PC-3 (cell line): Measurements from ENCODE around the gene SOX4. TPM values are rescaled to one million over a fixed set of nuclear protein-coding genes. Genes with fewer than 3 reads are reported as not detected.

Source experiments
- ATAC-seq: fragments of 200-7000 bp; cut with Tn5 transposase; 2 replicates; pipeline ENCODE4 v1.9.1; 2020; ENCODE audit warnings: mild to moderate bottlenecking, moderate library complexity
- BruUV-seq: library from RNA; stranded (reverse); fragments of 400-500 nt; replicated peaks from 2 replicates; lab custom pipeline; 2021; lab: Mats Ljungman, UMichigan
- CTCF ChIA-PET: fragments of 300-600 bp; sonication (Branson Sonifier 250); formaldehyde crosslinking; loops from one replicate; lab custom pipeline; 2022; ENCODE audit warnings: antibody characterized with exemption; lab: Charles Lee
- POLR2A ChIA-PET: fragments of 300-600 bp; sonication (Branson Sonifier 250); formaldehyde crosslinking; loops from one replicate; lab custom pipeline; 2022; ENCODE audit warnings: antibody characterized with exemption; ENCODE audit not compliant: unreplicated experiment; lab: Charles Lee
- DNase-seq: peaks from one replicate; pipeline ENCODE4 v3.0.0-alpha.2; 2015
- H2AFZ ChIP-seq: fragments of 300-600 bp; sonication (generic); 2 replicates; pipeline ENCODE4 v1.6.0; 2016; ENCODE audit warnings: antibody characterized with exemption, low read length
- H3F3A ChIP-seq: fragments of 300-600 bp; sonication (generic); one replicate; pipeline ENCODE4 v1.6.0; 2017; ENCODE audit warnings: antibody characterized with exemption, low read length, control low read depth, mild to moderate bottlenecking; ENCODE audit not compliant: unreplicated experiment
- H3K27ac ChIP-seq: fragments of 300-600 bp; sonication (generic); 2 replicates; pipeline ENCODE4 v1.5.1; 2016; ENCODE audit warnings: mild to moderate bottlenecking, low read length
- H3K27me3 ChIP-seq: fragments of 300-600 bp; sonication (generic); 2 replicates; pipeline ENCODE4 v1.6.1; 2016; ENCODE audit warnings: low read length, mixed read lengths
- H3K36me3 ChIP-seq: fragments of 300-600 bp; sonication (generic); 2 replicates; pipeline ENCODE4 v1.6.1; 2016; ENCODE audit warnings: low read depth, mixed run types, low read length, mixed read lengths
- H3K4me1 ChIP-seq: fragments of 300-600 bp; sonication (generic); 2 replicates; pipeline ENCODE4 v1.5.1; 2016; ENCODE audit warnings: low read length; ENCODE audit not compliant: insufficient read depth
- H3K4me2 ChIP-seq: fragments of 300-600 bp; sonication (generic); 2 replicates; pipeline ENCODE4 v1.6.0; 2016; ENCODE audit warnings: low read length
- H3K4me3 ChIP-seq: fragments of 300-600 bp; sonication (generic); 2 replicates; pipeline ENCODE4 v1.5.1; 2016; ENCODE audit warnings: mild to moderate bottlenecking, low read length, mixed read lengths
- H3K79me2 ChIP-seq: fragments of 300-600 bp; sonication (generic); 2 replicates; pipeline ENCODE4 v1.6.1; 2017; ENCODE audit warnings: low read length, mixed read lengths
- H3K9ac ChIP-seq: fragments of 300-600 bp; sonication (generic); 2 replicates; pipeline ENCODE4 v1.6.0; 2016; ENCODE audit warnings: mild to moderate bottlenecking, low read length
- H3K9me2 ChIP-seq: fragments of 300-600 bp; sonication (generic); replicated peaks from 2 replicates; pipeline ENCODE4 v1.6.1; 2016; ENCODE audit warnings: mixed run types, low read length, mixed read lengths
- H3K9me3 ChIP-seq: fragments of 300-600 bp; sonication (generic); 2 replicates; pipeline ENCODE4 v1.6.1; 2016; ENCODE audit warnings: low read length, mixed read lengths
- H4K20me1 ChIP-seq: fragments of 300-600 bp; sonication (generic); 2 replicates; pipeline ENCODE4 v1.6.1; 2016; ENCODE audit warnings: low read length, mixed read lengths
- EZH2 ChIP-seq: fragments of 300-600 bp; sonication (generic); IDR thresholded peaks from one replicate; pipeline ENCODE4 v1.6.1; 2017; ENCODE audit warnings: antibody characterized with exemption, mild to moderate bottlenecking, low read length; ENCODE audit not compliant: unreplicated experiment
- EZH2phosphoT487 ChIP-seq: fragments of 300-600 bp; sonication (generic); IDR thresholded peaks from 2 replicates; pipeline ENCODE4 v1.6.1; 2018; ENCODE audit warnings: mild to moderate bottlenecking, antibody characterized with exemption, low read length, borderline replicate concordance
- intact Hi-C: fragments of 100-400 bp; cut with micrococcal nuclease; formaldehyde crosslinking; loops from 2 replicates; pipeline ENCODE4 v1.9.0; 2023
- total RNA-seq: library from RNA; depleted of rRNA; stranded (reverse); fragments of >200 nt; gene quantifications from 2 replicates; pipeline ENCODE4 v1.2.3, GENCODE V29; 2014
- TF ChIP-seq, protein P1 (sequence below): fragments of 300-600 bp; sonication (generic); conservative IDR thresholded peaks from 2 replicates; pipeline ENCODE4 v1.5.1; 2017; ENCODE audit warnings: antibody characterized with exemption, low read depth, mild to moderate bottlenecking, low read length

The SOX4 gene
- total RNA-seq, 1 experiment from 2014 or later = 46.1 TPM

DNA sequence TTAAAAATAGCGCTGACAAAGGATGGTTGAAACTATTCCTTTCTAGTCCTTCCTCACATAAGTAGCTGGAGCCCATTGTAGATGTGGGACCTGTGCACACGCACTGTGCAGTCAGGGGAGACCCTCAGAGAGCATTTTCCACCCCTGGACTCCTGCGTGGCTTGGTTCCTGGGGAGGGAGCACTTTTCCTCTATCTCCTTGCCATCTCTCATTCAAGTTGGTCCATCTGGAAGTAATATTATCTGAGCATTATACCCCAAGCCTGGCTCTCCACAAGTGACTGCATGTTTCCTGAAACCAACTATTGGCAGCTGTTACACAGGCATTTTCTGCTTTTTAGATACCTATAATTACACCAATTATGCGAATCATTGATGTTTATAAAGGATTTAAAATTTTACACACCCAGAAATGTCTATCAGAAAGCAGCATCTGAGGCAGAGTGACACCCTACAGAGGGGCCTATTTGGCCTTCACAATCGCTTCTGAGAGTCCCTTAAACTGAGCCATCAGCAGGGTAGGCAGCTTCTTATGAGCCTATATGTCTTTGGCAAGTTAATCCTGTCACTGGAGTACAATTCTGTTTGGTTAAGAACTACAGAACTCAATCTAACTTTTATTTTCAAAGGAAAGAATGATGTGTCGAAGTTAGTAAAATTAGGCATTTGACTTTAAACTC, 18.7 kb downstream of the SOX4 start:
- Histone ChIP-seq H3F3A (no peaks in the 10 kb centered on the region), H4K20me1 (no peaks in the 10 kb centered on the region), H3K9ac (no peak overlapping the region), H3K4me3 (no peak overlapping the region), H3K79me2 (no peaks in the 10 kb centered on the region), H3K4me1 (peaks cover 5% of the 10 kb centered on the region; the same call in 1 of the 2 replicates), H2AFZ (no peak overlapping the region), H3K9me3 (no peaks in the 10 kb centered on the region), H3K4me2 (no peak overlapping the region), H3K36me3 (no peaks in the 10 kb centered on the region), H3K9me2 (no peaks in the 10 kb centered on the region), H3K27ac (no peak overlapping the region), H3K27me3 (no peaks in the 10 kb centered on the region)
- ChIA-PET CTCF (no interaction called here), POLR2A (no interaction called here)
- DNase-seq (no peak), ATAC-seq (no peak)
- no TSS peak for BruUV-seq
- TF ChIP-seq, protein P1, sequence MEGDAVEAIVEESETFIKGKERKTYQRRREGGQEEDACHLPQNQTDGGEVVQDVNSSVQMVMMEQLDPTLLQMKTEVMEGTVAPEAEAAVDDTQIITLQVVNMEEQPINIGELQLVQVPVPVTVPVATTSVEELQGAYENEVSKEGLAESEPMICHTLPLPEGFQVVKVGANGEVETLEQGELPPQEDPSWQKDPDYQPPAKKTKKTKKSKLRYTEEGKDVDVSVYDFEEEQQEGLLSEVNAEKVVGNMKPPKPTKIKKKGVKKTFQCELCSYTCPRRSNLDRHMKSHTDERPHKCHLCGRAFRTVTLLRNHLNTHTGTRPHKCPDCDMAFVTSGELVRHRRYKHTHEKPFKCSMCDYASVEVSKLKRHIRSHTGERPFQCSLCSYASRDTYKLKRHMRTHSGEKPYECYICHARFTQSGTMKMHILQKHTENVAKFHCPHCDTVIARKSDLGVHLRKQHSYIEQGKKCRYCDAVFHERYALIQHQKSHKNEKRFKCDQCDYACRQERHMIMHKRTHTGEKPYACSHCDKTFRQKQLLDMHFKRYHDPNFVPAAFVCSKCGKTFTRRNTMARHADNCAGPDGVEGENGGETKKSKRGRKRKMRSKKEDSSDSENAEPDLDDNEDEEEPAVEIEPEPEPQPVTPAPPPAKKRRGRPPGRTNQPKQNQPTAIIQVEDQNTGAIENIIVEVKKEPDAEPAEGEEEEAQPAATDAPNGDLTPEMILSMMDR = no peak
- TF ChIP-seq EZH2phosphoT487 (no peak), EZH2 (no peak)
- intact Hi-C loops = no loop called here

- Histone ChIP-seq H3K9ac (no peak overlapping the region), H4K20me1 (no peaks in the 10 kb centered on the region), H3K4me3 (no peak overlapping the region), H3K9me3 (no peaks in the 10 kb centered on the region), H3K36me3 (no peaks in the 10 kb centered on the region), H2AFZ (no peak overlapping the region), H3K4me1 (peaks cover 5% of the 10 kb centered on the region; the same call in 1 of the 2 replicates), H3K27ac (no peak overlapping the region), H3K4me2 (no peak overlapping the region), H3K27me3 (no peaks in the 10 kb centered on the region), H3F3A (no peaks in the 10 kb centered on the region), H3K79me2 (no peaks in the 10 kb centered on the region), H3K9me2 (no peaks in the 10 kb centered on the region)
- BruUV-seq = no TSS peak
- intact Hi-C loops = no loop called here
- DNase-seq = no peak
- POLR2A ChIA-PET = no interaction called here
- ATAC-seq = no peak
- TF ChIP-seq, protein P1 = no peak
- no peak for TF ChIP-seq EZH2
- TF ChIP-seq EZH2phosphoT487 = no peak
- CTCF ChIA-PET = no interaction called here
Observed at GRCh38 chr6:21613809-21614208, 20.3 kb downstream of the SOX4 start.

DNA sequence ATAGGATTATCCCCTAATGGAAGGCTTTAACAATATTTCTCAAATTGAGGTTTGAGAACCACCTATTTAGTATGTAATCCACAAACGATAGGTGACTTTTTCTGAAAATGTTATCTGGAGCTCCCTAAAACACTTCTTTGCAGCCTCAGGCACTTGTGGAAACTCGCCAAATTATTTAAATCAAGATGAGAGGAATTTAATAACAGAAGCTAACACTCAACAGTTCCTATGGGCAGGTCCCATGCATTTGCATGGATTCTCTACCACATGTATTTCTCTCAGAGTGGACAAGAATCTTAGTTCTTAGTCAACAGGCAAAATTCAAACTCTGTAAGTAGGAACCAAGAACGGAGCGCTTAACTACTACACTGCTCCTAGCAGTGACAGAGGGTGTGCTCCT, 20.7 kb downstream of the SOX4 start:
- no peaks in the 10 kb centered on the region for H4K20me1 ChIP-seq
- H3K9me3 ChIP-seq = no peaks in the 10 kb centered on the region
- ChIA-PET CTCF (no interaction called here), POLR2A (no interaction called here)
- no peak overlapping the region for H3K4me2 ChIP-seq
- no TSS peak for BruUV-seq
- no peaks in the 10 kb centered on the region for H3F3A ChIP-seq
- no peaks in the 10 kb centered on the region for H3K9me2 ChIP-seq
- H3K4me3 ChIP-seq = no peak overlapping the region
- H3K79me2 ChIP-seq = no peaks in the 10 kb centered on the region
- H3K9ac ChIP-seq = no peak overlapping the region
- H3K36me3 ChIP-seq = no peaks in the 10 kb centered on the region
- ATAC-seq = no peak
- DNase-seq = no peak
- no peak overlapping the region for H3K27ac ChIP-seq
- peaks cover 5% of the 10 kb centered on the region; the same call in 1 of the 2 replicates for H3K4me1 ChIP-seq
- intact Hi-C loops = no loop called here
- no peaks in the 10 kb centered on the region for H3K27me3 ChIP-seq
- TF ChIP-seq EZH2 (no peak), EZH2phosphoT487 (no peak)
- H2AFZ ChIP-seq = no peak overlapping the region
